D721Med (cell line): Measurements from ENCODE around the gene LNPEP.

Source experiments
- DNase-seq: peaks from one replicate; pipeline ENCODE4 v3.0.0; 2011; ENCODE audit warnings: low spot score; ENCODE audit not compliant: insufficient read length
- FAIRE-seq: peaks from 2 replicates; lab custom pipeline; 2011; peaks lifted over from hg19 to GRCh38; lab: Jason Lieb, UNC
- CTCF ChIP-seq: IDR thresholded peaks from 2 replicates; pipeline ENCODE4 v1.5.1; 2012; ENCODE audit warnings: mild to moderate bottlenecking, control low read depth; ENCODE audit not compliant: insufficient read depth; ENCODE audit errors: missing control alignments

The LNPEP gene

DNA sequence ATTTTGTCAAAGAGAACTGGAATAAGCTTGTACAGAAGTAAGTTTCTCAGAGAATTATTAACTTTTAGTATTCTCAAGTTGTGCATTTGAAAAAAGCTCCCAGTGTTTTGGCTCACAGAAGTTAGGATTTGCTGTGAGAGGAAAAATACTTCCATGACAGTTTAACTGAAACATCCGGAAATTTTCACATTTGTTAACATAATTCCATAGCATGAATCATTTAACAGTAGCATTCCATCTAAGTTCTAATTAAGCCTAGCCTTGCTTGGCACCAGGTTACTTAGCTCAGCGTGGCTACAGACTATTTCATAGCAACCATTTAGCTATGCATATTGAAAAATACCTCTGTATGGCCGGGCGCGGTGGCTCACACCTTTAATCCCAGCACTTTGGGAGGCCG is 90.8 kb downstream of the LNPEP start:
- FAIRE-seq: no peak
- no peak for TF ChIP-seq CTCF
- DNase-seq: no peak

DNA sequence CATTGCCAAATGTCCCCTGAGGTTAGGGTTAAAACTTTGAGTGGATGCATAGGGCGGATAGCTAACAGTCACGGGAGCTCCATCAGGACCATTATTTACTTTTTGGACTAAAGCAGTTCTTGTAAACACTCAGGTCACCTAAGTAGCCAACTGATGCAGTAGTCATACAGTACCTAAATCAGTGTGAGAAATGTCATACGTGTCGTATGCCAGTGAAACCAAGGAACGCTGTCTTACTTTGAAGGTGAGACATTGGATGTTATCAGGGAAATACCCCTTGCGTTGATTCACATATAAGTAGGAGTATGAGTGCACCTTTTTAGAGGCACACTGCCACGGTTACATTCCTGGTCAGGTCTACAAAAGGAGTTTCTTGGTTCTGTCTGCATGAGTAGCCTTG is 101.9 kb downstream of the LNPEP start:
- TF ChIP-seq CTCF: no peak
- DNase-seq (no peak), FAIRE-seq (no peak)

- TF ChIP-seq CTCF: no peak
- DNase-seq (no peak), FAIRE-seq (no peak)
These were observed 105.4 kb downstream of the LNPEP start for GRCh38 chr5:97041239-97041638.

GRCh38 chr5:97042996-97043395 is 107.1 kb downstream of the LNPEP start:
- TF ChIP-seq CTCF: no peak
- no peak for FAIRE-seq

GRCh38 chr5:97043511-97043910 is 107.6 kb downstream of the LNPEP start:
- no peak for TF ChIP-seq CTCF
- FAIRE-seq (no peak), DNase-seq (no peak)

More at GRCh38 chr5:97042996-97043395, 107.1 kb downstream of the LNPEP start:
- DNase-seq: no peak

GRCh38 chr5:97044052-97044451 is 108.2 kb downstream of the LNPEP start:
- DNase-seq (no peak), FAIRE-seq (no peak)
- TF ChIP-seq CTCF: no peak

GRCh38 chr5:97046270-97046982 is 110.5 kb downstream of the LNPEP start:
- FAIRE-seq: no peak
- DNase-seq: no peak
- no peak for TF ChIP-seq CTCF
